ENCODE measurements around the gene AP3B1.

AP3B1 gene

DNA sequence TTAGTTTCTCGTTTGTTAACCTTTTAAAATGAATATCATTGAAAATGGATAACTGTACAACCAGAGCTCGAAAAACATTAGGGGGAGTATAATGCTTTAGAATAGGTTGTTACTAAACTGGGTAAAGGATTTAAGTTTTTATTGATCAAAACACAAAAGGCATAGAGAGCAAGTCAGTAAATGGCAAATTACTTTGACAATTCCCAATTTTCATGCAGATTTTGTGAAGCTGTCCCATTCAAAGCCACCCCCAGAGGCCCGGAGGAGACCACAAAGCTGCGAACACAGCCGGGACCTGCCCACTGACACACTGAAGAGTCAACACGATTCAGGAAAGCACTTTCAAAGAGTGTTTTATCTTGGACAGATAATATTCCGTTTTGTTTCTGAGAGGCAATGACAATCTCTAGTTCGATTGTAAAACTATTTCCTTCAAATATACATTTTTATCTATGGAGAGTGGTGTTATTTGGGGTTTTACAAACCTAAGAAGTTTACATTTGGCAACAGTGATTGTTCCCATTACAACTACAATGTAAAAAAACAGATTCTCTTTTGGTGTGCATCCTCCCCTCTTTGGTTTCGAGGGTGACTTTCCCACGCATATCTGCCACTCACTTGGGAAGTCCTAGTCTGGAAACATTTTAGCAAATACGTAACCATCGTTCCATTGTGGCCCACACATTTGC lies 335.7 kb downstream of the AP3B1 start:
- no peak for DNase-seq

DNA sequence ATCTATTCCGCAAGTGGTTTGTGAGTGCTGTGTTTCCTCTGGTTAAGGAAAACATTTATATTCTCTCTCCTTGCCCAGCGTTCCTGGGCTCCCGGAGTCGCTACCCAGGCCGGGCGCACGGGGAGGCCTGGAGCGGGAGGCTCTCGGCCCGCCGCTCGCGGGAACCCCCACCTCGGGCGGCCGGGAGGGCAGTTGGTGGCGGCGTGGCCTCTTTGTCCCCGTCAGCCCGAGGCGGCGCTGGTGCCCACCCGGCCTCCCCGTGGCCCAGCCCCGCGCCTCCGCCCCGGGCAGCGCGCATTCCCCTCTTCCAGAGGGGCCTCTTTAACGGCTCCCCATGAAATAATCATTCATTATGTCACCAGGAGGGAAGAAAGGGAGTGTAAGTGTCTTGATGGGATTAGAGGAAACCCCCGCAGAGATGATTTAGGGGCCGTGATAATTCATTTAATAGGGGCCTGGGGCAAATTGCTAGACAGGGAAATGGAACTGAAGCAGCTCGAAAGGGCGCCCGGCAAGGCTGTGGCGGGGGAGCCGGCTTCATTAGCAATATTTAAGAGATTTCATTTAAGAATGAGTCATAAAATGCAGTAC lies 336.5 kb downstream of the AP3B1 start:
- no peak for DNase-seq

DNA sequence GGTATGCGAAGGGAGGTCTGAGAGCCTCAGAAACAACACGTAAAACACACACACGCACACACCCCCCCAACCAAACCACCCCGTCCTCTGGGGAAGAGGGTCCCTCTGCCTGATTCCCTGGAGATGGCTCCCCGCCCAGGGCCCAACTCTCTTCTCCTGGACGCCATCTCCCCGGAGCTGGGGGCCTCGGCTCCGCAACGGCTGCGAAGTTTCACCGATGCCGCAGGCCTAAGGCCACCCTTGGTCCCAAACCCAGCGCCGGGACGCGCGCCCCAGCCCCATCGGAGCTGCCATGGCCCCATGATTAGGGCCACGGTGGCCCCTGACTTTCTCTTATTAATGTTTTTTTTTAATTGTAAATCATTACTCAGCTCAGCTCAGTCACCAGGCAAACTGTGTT lies 337.0 kb downstream of the AP3B1 start:
- DNase-seq = no peak

DNA sequence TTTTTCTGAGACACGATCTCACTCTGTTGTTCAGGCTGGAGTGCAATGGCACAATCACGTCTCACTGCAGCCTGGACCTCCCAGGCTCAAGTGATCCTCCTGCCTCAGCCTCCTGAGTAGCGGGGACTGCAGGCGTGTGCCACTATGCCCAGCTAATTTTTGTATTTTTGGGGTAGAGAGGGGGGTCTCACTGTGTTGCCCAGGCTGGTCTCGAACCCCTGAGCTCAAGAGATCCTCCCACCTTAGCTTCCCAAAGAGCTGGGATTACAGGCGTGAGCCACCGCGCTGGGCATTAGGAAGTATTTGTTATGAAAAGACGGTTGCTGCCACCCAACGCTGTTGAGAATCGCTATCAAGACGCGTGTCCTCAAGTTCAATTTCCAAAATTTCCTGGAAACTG lies 337.4 kb downstream of the AP3B1 start:
- DNase-seq = no peak

DNA sequence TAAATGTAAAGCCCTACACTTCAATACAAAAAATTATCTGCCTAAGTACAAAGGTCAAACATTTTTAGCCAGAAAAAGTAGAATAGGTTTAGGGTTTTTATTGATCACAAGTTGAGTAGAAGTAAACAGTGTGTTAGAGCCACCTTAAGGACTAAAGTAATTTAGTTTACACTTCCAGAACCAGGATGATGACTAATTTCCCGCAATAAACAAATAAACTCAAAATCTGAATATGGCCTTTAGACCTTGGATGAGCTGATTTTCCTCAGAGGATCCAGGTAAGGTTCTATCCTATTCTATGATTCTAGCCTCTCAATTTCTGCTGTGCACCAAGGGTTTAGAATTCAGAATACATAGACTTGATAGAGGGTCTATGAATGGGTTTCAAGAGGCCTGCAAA lies 338.9 kb downstream of the AP3B1 start:
- DNase-seq = no peak

DNA sequence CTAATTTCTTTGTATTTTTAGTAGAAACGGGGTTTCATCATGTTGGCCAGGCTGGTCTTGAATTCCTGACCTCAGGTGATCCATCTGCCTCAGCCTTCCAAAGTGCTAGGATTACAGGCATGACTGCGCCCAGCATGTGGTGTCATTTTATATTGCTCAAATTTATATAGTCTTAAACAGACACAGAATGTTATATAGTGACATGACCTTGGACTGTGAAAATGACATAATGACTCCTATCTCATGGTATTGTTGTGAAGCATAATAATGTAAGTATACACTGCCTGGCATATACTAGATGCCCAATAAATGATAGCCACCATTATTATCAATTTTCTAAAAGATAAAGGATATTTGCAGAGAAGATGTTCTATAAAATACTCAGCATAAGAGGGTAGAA lies 341.1 kb downstream of the AP3B1 start:
- no peak for DNase-seq

DNA sequence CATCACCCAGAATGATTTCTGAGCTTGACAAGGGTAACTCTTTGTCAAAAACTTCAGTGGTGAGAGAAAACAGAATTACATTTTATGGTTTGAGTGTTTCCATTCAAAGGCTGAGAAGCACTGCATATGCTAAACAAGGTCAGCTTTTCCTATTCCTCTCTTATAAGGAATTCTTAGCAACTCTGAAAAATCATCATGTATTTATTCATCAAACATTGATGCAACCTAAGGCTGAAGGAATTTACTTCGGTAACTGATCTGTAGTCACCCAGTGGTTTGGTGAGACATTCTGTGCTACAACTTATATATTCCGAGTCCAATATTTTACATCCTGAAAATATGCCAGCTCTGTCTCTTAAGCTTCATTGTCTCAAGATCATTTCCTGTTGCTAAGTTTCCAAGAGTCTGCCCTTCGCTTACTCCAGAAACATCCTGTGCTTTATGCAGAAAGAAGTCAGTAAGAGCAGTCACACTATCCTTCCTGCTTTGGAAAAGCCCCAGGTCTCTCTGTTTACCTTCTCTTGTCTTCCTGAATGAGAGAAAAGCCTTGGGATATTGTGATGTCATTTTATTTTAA lies 341.8 kb downstream of the AP3B1 start:
- no peak for DNase-seq
